Measurements from ENCODE around the gene DOK4.
"Not testable (repeated sequence)": the region's sequence is repeated elsewhere in the genome, so short reads cannot be mapped to it uniquely, and the experiment has no call there.

The DOK4 gene

DNA sequence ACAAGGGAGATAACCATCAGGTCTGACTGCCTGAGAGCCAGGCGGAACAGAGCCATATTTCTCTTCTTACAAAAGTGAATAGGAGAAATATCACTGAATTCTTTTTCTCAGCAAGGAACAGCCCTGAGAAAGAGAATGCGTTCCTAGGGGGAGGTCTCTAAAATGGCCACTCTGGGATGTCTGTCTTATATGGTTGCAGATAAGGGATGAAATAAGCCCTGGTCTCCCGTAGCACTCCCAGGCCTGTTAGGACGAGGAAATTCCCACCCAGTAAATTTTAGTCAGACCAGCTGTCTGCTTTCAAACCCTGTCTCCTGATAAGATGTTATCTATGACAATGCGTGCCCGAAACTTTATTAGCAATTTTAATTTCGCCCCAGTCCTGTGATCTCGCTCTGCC is 46.3 kb downstream of the DOK4 start:
- not testable (repeated sequence) for DNase-seq

DNA sequence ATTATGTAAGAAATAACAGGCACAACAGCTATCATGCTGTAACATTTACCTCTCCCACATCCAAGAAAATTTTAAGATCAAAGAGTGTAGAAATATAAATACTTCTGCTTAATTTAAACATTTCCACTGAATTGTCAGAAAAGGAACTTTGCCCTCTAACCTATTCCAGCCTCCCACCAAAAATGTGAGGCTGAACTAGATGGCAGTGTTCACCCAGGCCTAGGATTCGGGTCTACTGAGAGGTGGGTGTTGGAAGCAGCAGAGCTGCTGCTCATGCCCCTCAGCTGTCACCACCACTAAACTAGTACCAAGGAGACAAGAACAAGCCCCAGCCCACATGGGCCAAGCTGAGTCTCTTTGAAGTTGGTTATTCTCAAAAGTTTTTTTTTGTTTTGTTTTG is 50.5 kb downstream of the DOK4 start:
- no peak for DNase-seq

DNA sequence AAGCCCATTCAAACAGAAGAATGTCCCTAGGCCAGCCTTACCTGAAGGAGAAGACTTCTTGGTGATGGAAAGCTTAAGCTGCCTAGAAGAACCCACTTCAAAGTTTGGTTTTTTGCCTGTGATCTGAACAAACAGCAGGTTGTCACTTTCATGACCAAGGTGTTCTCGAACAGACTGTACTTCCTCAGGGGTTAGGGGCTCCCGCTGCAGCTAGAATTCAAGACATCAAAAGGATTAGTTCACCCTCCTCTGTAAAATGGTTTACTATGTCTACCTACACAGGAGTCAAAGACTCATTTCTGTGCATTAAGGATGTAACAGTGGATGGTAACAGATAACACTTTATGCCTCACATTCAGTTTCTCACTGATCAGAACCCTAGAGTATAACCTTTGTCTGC is 52.3 kb downstream of the DOK4 start:
- DNase-seq: no peak

DNA sequence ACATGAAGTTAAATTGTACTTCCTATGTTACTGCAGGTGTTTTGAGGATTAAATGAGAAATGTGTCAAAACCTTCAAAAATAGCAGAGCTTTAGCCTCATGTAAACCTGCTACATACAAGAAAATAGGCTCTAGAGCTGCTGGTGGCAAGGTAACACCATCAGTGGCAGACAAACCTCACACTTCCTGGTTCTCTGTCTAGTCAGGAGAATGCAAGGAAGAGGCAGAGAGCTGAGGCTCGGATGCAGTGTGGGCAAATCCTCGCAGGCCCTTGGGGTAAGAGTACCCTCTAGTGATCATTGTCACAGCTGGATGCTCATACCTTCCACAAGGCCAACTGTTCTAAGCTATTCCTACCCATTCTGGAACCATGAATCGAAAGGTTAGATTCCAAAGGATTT is 53.3 kb downstream of the DOK4 start:
- DNase-seq: no peak

DNA sequence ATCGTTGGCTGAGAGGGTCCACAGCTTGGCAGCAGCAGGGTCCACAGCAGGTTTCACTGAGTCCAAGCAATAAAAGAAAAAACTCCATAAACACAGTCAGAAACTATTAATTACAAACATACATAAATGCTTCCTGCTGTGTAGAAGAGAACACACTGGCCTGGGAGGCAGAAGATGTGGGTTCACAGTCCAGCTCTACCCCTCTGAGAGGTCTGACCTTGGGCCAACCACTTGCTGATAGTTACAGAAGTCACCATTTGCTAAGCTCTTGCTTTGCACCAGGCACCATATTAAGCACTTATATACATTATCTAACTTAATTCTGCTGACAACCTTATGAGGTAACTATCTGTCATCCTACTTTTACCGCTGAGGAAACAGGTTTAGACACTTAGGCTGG is 53.8 kb downstream of the DOK4 start:
- DNase-seq: no peak

DNA sequence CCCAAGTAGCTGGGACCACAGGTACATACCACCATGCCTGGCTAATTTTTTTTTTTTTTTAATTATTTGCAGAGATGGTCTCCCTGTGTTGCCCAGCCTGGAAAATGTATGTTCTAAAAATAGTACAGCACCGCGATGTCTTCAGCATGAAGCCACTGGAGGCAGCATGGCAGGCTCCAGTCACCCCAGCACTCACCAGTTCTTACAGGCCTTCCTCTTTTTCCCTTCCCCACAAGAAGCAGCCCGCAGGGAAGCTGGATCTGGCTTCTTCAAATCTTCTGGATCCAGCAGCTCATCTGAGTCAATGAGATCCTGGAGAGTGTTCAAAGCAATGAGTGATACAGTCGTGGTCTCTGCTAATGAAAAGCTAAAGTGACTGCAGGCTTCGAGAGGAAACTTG is 55.3 kb downstream of the DOK4 start:
- no peak for DNase-seq

DNA sequence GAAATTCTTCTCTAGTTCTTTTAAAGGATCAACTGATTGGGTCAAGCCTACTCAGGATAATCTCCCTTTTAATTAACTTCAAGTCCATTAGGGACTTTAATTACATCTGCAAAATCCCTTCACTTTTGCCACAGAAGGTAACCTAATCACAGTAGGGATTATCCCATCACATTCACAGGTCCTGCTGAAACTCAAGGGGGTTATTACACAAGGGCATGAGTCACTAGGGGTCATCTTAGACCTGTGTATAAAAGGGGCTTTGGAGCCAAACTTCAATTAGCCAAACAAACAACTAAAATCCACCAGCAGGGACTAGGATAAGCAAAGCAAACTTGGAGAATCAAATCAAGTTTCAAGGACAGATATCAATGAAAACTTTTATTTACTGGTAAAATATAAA is 58.5 kb downstream of the DOK4 start:
- no peak for DNase-seq

DNA sequence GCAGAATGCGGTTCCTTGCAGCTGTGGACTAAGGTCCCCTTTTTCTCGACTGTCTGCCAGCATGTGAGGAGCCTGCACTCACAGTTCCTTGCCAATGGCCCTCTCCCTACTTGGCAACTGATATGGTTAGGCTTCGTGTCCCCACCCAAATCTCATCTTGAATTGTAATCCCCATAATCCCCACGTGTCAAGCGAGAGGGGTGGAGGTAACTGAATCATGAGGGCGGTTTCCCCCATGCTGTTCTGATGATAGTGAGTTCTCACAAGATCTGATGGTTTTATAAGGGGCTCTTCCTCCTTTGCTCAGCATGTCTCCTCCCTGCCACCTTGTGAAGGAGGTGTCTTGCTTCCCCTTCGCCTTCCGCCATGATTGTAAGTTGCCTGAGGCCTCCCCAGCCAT is 59.0 kb downstream of the DOK4 start:
- DNase-seq: no peak

DNA sequence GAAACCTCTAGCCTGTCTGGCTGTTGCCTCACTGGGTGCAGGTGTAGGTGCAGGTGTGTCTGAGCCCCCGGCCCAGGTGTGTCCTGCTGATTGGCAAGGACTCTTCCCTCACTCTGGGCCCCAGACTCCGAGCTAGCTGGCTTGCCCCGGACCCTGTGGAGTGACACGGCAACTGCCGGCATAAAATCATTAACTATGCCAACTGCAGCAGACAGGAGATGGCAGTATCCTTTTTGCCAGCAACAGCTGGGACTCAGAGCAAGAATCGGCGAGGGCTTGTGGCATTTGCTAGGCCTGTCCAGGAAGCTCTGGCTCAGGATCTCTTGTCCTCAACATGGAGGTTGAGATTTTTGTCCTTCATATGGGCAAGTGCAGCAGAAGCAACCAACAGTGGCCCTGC is 59.9 kb downstream of the DOK4 start:
- no peak for DNase-seq

DNA sequence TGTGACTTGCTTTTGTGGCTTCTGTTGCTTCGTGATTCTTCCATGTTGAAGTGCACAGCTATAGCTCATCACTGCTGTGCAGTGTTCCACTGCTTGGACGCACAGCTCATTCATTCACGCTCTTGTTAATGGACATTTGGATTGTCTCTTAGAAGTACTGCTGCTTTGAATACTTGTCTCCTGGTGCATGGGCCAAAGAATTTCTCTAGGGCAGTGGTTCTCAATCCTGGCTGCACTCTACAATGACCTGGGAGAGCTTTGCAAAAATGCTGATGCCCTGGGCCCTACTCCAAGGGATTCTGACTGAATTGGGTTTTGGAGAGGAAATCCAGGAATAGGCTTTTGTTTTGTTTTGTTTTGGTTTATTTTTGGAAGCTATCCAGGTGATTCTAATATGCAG is 61.7 kb downstream of the DOK4 start:
- DNase-seq: no peak

DNA sequence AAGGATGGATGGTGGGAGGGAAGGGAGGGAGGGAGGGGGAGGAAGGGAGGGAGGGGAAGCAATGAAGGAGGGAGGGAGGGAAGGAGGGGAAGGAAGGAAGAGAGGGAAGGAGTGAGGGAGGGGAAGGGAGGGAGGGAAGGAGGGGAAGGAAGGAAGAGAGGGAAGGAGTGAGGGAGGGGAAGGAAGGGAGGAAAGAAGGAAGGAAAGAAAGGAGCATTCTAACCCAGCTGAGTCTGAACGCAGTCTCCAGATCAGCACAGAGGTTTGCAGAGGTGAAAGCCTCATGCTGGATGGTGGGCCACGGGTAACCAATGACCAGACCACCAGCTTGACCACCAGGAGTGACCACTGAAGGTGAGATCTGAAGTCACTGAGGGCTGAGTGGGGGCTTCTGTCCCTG is 63.1 kb downstream of the DOK4 start:
- no peak for DNase-seq

DNA sequence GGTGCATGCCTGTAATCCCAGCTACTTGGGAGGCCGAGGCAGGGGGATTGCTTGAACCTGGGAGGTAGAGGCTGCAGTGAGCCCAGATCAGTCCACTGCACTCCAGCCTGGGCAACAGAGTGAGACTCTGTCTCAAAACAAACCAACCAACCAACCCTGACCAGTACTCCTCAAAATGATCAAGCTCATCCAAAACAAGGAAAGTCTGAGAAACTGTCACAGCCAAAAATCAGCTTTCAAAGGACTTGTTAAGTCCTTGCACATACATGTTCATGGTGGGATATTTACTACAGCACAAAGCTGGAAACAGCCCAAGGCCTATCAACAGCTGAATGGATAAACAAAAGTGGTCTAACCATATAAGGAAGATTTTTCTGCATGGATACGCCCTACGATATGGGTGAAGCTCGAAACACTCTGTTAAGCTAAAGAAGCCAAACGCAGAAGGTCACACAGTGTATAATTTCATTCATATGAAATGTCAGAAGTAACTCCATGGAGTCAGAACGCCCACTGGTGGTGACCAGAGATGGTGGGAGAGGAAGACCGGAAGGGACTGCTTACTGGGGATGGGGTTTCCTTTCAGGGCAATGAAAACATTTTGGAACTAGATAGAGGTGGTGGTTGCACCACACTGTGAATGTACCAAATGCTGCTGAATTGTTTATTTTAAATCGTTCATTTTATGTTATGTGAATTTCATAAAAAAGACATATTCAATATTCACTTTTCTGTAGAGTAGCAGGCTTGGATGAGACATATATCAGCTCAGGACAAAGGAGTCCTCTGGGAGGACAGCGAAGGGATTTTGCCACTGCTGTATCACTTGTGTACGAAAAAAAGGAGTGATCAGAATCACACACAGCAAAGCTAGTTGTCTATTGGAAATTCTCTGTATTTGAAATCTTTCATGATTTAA is 64.0 kb downstream of the DOK4 start:
- DNase-seq: no peak

Measured in NCI-H226 (cell line).